Activated gamma-delta T cell (primary cell): ENCODE results near the gene GSX2.
"Not testable (repeated sequence)": the region's sequence is repeated elsewhere in the genome, so short reads cannot be mapped to it uniquely, and the experiment has no call there.

ENCODE experiments used
- DNase-seq: peaks from one replicate; lab custom pipeline; 2025; lab: John Stamatoyannopoulos, UW
- total RNA-seq, 2 donors: gene quantifications; one replicate each; lab custom pipeline; 2026; lab: John Stamatoyannopoulos, UW

Gene GSX2
- total RNA-seq = 0 reads per million in 2 donors

DNA sequence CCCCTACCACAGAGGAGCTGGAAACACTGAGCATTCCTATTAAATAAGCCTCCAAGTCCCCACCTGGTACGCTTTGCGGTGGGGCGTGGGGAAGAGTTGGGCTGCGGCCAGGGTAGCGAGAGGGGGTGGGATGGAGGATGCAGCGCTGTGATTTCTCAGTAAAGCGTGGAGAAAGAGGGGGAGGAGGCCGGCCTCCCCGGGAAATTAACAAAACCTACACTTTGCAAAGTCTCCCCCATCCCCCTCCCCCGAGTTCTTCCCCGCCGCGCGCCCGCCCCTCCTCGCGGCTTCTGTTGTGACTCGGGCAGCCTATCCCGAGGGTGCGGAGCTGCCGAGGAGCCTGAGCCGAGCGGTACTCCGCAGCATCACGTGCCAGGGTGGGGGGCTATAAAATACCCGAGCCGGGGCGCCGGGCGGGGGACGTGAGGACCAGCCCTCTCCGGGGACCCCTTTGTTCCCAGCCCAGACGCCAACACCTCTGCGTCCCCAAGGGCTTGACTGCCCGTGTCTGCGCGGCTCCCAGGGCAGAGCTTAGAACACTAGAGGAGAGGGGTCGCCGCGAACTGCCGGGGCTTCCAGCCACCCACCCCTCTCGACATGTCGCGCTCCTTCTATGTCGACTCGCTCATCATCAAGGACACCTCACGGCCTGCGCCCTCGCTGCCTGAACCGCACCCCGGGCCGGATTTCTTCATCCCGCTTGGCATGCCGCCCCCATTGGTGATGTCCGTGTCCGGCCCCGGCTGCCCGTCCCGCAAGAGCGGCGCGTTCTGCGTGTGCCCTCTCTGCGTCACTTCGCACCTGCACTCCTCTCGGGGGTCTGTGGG, at the start of gene GSX2:
TSS of gene GSX2 (plus strand) at position 416 of the 827 bp plus-strand sequence. CDS start at position 598, 182 bp downstream.
- peak; percentile 18 for DNase-seq

DNA sequence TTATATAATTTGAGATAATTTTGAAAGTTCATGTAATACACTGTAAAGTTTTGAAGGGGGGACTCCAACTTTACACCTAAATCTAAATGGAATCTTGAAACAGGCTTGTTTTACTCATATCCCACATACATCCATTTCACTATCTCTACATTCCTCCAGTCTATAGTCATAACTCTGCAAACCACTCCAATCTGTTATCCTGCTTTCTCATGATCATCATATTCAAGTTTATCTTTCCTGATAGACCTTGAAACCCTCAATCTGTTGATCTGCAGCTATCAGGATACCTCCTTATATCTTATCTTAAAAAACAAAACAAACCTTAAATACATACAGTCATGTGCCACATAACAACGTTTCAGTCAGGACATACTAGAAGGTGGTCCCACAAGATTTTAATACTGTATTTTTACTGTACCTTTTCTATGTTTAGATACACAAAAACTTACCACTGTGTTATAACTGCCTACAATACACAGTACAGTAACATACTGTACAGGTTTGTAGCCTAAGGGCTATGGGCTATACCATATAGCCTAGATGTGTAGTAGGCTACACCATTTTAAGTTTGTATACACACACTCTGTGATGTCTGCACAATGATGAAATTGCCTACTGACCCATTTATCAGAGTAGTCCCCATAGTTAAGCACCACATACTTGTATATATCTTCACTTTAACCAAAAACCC, 49.6 kb upstream of the GSX2 start:
- no peak for DNase-seq

- not testable (repeated sequence) for DNase-seq
Observed at GRCh38 chr4:54053322-54053721, 46.6 kb upstream of the GSX2 start.

DNA sequence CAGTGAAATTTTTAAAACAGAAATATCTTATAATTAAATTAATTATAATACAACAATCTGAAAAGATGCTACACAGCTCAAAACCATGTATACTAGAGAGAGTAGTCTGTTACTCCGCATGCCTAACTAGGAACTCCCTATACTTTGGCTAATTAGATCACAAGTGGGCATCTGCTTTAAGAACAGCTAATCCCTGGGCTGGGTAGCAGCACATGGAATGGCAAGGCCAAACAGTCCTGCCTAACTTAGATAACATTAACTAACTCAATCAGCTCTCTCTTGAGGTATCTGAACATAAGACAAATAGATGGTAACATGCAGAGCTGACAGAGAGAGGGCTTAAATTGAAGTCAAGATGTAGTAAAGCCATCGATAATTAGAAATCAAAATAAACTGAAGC, 45.5 kb upstream of the GSX2 start:
- no peak for DNase-seq

GRCh38 chr4:54055494-54055893, 44.5 kb upstream of the GSX2 start:
- DNase-seq = no peak

DNA sequence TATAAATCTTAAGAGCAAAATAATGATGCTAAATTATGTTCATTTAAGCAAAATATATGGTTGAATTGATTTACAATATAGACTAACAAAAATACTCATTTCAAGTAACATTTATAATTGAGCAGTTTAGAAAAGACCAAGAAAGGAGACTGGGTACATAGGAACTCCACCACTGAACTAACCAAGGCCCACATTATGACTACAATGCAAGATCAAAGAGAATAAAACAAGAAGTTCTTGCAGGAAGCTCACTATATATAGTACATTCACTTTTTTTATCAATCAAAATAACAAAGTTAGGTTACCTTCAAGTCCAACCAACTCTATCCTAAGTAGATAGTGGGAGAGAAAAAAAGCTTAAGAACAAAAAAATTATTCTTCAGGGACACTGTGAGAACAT, 43.6 kb upstream of the GSX2 start:
- no peak for DNase-seq

- no peak for DNase-seq
Observed at GRCh38 chr4:54058171-54058570, 41.8 kb upstream of the GSX2 start.

DNA sequence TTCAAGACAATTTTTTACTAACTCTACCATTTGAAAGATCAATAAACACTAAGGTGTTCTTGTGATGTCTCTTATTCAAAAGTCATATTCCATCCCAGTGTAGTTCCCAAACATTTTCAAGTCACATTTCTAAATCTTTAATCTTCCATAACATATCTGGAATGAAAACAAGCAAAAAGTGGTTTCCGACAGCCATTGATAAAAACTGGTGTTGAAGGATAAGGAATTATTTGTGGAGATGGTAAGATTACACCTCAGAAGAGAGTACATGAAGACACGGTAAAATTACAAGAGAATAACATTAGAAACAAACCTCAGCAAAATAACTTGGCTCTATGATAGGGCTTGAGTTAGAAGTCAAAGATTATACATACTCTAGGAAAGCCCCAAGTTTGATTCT, 39.8 kb upstream of the GSX2 start:
- no peak for DNase-seq

- DNase-seq = no peak
Observed at GRCh38 chr4:54061067-54061466, 38.9 kb upstream of the GSX2 start.

DNA sequence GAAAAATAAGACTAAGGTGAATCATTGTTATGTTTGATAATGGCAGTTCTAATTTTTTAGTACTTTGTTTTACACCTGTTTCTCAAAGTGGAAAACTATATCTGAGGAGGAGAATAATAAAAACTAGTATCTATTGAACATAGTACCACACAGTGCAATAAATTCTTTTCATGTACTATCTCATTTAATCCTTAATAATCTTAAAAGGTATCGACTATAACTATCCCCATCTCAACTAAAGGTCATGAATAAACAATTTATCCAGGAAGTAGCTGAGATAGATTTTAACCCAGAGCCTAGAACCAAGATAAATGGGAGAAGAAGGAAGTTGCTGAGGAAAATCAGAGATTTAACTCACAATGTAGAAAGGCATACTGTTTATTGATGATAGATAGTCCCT, 38.1 kb upstream of the GSX2 start:
- DNase-seq = no peak

GRCh38 chr4:54062392-54062791, 37.6 kb upstream of the GSX2 start:
- DNase-seq = no peak

GRCh38 chr4:54063229-54063628, 36.7 kb upstream of the GSX2 start:
- DNase-seq = no peak

DNA sequence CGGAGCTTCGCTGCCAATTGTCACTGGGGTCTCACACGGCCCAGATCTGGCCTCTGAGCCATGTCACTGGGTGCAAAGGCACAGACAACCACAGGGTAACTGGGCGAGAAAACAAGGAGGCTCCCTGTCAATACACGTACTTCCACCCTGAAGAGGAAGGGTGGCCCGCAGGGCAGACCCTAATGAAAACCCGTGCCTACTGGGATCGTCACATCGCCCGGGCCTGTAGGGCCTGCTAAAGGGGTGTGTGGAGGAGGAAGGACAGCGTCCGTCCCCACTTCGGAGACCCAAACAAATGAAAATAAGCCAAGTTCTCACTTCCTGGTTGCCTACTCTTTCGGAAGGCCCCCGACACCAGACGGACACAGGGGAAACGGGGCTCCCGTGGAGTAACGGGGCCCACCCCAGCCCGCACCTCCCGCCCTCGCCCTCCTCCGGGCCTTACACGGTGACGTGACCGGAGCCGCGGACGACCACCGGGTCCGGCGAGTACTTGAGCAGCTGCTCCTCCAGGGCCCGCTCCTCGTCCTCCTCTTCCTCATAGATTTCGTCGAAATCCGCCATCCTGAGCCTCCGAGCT, 36.1 kb upstream of the GSX2 start:
- DNase-seq = peak; percentile 43

- peak; percentile 98 for DNase-seq
Observed at GRCh38 chr4:54064317-54065111, 35.4 kb upstream of the GSX2 start, which contains the start of gene CHIC2. CHIC2 (minus strand) TSS chr4:54064605; CDS start chr4:54064300, 305 bp downstream.

DNA sequence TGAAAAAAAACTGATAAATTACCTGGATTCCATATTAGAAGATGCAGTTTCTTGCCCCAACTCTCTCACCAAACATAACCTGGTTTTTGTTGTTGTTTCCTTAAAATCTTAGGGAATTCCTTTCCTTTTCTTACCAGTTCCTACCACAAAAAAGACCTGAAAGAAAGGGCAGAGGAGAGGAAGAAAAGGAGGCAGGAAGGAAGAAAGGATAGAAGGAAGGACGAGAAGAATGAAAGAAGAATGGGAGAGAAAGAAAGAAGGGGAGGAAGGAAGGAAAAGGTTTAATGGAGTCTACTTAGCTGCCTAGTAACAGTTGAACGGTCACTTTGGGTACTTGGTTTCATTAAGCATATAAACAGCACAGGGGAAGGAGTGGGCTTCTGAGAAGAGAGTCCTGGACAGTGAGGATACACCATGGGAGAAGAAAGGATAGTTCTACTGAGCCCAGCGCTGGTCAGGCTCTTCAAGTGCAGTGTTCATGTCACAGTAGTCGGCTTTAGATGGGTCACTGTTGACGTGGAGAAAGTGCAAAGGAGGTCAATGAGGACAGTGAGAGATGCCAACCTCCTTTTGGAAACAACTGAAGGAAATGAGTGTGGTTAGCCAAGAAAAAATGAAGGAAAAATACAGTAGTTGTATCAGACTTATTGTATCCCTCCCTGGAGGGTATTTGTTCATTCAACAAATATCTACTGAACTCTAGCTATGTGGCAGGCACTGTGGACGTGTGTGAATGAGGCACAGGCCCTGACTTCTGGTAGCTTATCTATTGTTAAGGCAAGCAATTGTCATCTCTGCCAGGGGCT, 34.5 kb upstream of the GSX2 start:
- DNase-seq = no peak

GRCh38 chr4:54066088-54066415, 33.9 kb upstream of the GSX2 start:
- no peak for DNase-seq

- no peak for DNase-seq
Observed at GRCh38 chr4:54066718-54067129, 33.2 kb upstream of the GSX2 start.

DNA sequence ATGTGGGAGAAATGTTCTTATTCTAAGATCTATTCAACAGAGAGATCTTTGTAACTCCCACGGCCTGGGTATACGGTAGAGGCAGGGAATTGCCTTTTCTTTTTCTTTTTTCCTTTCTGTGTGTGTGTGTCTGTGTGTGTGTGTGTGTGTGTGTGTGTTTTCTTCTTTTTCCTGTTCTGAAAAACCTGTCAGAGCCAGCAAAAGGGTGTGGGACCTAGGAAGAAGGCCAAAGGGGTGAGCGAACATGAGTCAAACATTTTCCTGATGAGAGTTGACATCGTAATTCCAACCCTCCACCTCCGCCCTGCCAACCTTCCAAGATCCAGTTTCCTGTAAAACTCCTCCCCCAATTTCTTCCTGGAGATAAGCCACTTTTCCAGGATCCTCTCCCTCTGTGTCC, 32.8 kb upstream of the GSX2 start:
- no peak for DNase-seq

DNA sequence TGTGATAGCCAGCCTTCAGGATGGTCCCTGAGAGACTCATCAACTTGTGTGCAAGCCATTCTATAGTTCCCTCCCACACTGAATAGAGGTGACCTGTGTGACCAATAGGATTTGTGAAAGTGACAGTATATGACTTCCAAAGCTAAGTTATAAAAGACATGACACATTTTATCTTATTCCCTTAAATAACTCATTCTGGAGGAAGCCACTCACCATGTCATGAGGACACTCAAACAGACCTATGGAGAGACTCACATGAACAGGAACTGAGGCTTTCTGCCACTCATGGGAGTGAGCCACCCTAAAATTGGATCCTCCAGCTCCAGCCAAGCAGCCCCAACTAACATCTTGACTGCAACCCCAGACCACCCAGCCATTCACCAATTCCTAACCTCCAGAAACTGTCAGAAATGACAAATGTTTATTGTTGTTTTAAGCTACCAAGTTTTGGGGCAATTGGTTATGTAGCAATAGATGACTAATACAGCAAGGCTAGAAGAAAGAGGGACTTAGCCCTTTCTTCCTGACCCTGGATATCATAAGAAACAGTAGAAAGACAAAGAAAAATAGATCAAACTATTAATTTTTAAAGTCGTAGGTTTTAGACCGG, 26.6 kb upstream of the GSX2 start:
- no peak for DNase-seq

- no peak for DNase-seq
Observed at GRCh38 chr4:54074381-54074780, 25.6 kb upstream of the GSX2 start.

DNA sequence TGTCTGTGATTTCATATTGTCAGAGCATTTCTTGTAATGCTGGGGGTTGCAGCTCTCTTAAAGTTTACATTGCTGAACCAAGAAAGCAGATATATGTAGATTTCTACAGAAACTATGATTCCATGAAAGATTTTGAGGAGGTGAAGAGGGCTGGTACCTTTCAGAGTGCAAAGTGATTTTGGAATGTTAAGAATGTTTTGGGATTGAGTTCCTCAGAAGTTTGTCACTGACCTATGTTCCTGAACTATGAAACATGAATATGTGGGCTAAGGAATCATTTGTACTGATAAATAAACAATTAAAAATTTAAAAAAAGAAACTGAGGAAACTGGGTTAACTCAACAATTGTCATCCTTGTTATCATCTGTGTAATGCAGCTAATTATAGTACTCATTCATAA, 23.3 kb upstream of the GSX2 start:
- no peak for DNase-seq
